ENCODE results near the gene HDGF. TPM values are rescaled to one million over a fixed set of nuclear protein-coding genes. Genes with fewer than 3 reads are reported as not detected.

Gene HDGF
- total RNA-seq, 1 experiment from 2014 or later: 310 TPM

GRCh38 chr1:156777573-156777972 is 26.1 kb upstream of the HDGF start:
- Histone ChIP-seq H3K14ac (ENCODE audit: insufficient read depth, low read length) (no peak overlapping the region), H2BK12ac (ENCODE audit: insufficient read length, low read depth, low read length) (no peak overlapping the region), H3K23me2 (ENCODE audit: insufficient read length, low read depth, low read length, poor library complexity, severe bottlenecking) (no peaks in the 10 kb centered on the region), H3K27me3 (ENCODE audit: insufficient read depth, low read length) (no peaks in the 10 kb centered on the region), H3K4me1 (ENCODE audit: insufficient read depth, low read length) (no peaks in the 10 kb centered on the region), H3K79me2 (ENCODE audit: insufficient read depth, low read length) (peaks cover 24% of the 10 kb centered on the region; the same call in 1 of the 2 replicates), H2AK5ac (ENCODE audit: insufficient read length, low read length) (no peak overlapping the region), H3K79me1 (ENCODE audit: insufficient read depth, low read depth, low read length, poor library complexity, severe bottlenecking) (peaks cover 19% of the 10 kb centered on the region), H2BK5ac (ENCODE audit: insufficient read length, low read length) (no peak overlapping the region), H3K56ac (ENCODE audit: insufficient read length, low read depth, low read length) (no peak overlapping the region), H3K9ac (ENCODE audit: extremely low read depth, insufficient read length, low read length) (no peak overlapping the region), H2BK120ac (ENCODE audit: low read depth, low read length, poor library complexity, severe bottlenecking) (no peak overlapping the region), H3K27ac (ENCODE audit: insufficient read length, low read depth, low read length) (no peak overlapping the region), H4K20me1 (ENCODE audit: control insufficient read depth, insufficient read depth, insufficient read length) (no peaks in the 10 kb centered on the region), H4K5ac (ENCODE audit: insufficient read length, low read depth, low read length) (no peak overlapping the region), H3K18ac (ENCODE audit: insufficient read length, low read depth, low read length) (no peak overlapping the region), H3K4me2 (ENCODE audit: insufficient read depth, insufficient read length, low read length) (no peak overlapping the region), H2BK15ac (ENCODE audit: low read depth, low read length) (no peak overlapping the region), H2AFZ (ENCODE audit: low read length) (no peak overlapping the region), H4K8ac (replicated peaks; ENCODE audit: insufficient read length, low read depth, low read length) (no peak overlapping the region), H3T11ph (ENCODE audit: low read length) (no peak overlapping the region), H2BK20ac (ENCODE audit: low read depth, low read length, poor library complexity, severe bottlenecking) (no peak overlapping the region), H4K91ac (ENCODE audit: insufficient read length, low read depth, low read length) (no peak overlapping the region), H3K4ac (ENCODE audit: low read depth, low read length) (no peak overlapping the region), H3K23ac (ENCODE audit: insufficient read length, low read depth, low read length) (no peak overlapping the region), H3K9me3 (ENCODE audit: control insufficient read depth, low read depth, low read length) (no peaks in the 10 kb centered on the region)
- Mint-ChIP-seq H3K27me3 (ENCODE audit: low read depth) (no peaks in the 10 kb centered on the region), H3K4me3 (no peak overlapping the region), H3K36me3 (ENCODE audit: insufficient read depth in 1 of 3, low read depth in 3 of 3) (peaks cover 8 to 28% (median 21%) of the 10 kb centered on the region in 3 experiments; a peak in 6 of 7 replicates), H3K9me3 (no peaks in the 10 kb centered on the region), H3K27ac (no peak overlapping the region), H3K4me1 (peaks cover 0 to 5% of the 10 kb centered on the region in 2 experiments; a peak in 2 of 4 replicates)
- no peak for TF ChIP-seq CTCF (conservative IDR thresholded peaks at IDR 0.05)
- WGBS (ENCODE audit: extremely low coverage, insufficient read length, low lambda C conversion rate): no CpG with 5 or more reads among the region's 1 CpG
- DNase-seq: no peak
